ENCODE measurements around the gene CHD2.

CHD2 gene

GRCh38 chr15:93025625-93025982 is 125.5 kb downstream of the CHD2 start:
- ATAC-seq = no peak
- TF ChIP-seq OSR1 (CRISPR knock-in tag; IDR thresholded peaks at IDR 0.05) (no peak), TCF4 (CRISPR knock-in tag; IDR thresholded peaks at IDR 0.05; ENCODE audit: borderline replicate concordance) (no peak), ZFP3 (CRISPR knock-in tag; IDR thresholded peaks at IDR 0.05) (no peak), ZNF8 (CRISPR knock-in tag; IDR thresholded peaks at IDR 0.05) (no peak), ZFP30 (CRISPR knock-in tag; IDR thresholded peaks at IDR 0.05) (no peak), BACH2 (CRISPR knock-in tag; IDR thresholded peaks at IDR 0.05; ENCODE audit: borderline replicate concordance) (no peak), PPARA (CRISPR knock-in tag; IDR thresholded peaks at IDR 0.05; ENCODE audit: borderline replicate concordance) (no peak), PATZ1 (CRISPR knock-in tag; IDR thresholded peaks at IDR 0.05; ENCODE audit: borderline replicate concordance) (no peak), GLIS3 (CRISPR knock-in tag; IDR thresholded peaks at IDR 0.05) (no peak), TOX (CRISPR knock-in tag; IDR thresholded peaks at IDR 0.05; ENCODE audit: borderline replicate concordance) (no peak), ZNF70 (CRISPR knock-in tag; IDR thresholded peaks at IDR 0.05) (no peak), RARB (CRISPR knock-in tag; IDR thresholded peaks at IDR 0.05) (no peak), ESRRG (CRISPR knock-in tag; IDR thresholded peaks at IDR 0.05) (no peak), CSDC2 (CRISPR knock-in tag; IDR thresholded peaks at IDR 0.05) (no peak), POU6F1 (CRISPR knock-in tag; IDR thresholded peaks at IDR 0.05; ENCODE audit: borderline replicate concordance, low read depth) (no peak)

GRCh38 chr15:93026380-93026817 is 126.3 kb downstream of the CHD2 start:
- ATAC-seq = no peak
- no peak for TF ChIP-seq ZNF8 (CRISPR knock-in tag; IDR thresholded peaks at IDR 0.05)
- TF ChIP-seq BACH2 (CRISPR knock-in tag; IDR thresholded peaks at IDR 0.05; ENCODE audit: borderline replicate concordance) = no peak
- TF ChIP-seq PATZ1 (CRISPR knock-in tag; IDR thresholded peaks at IDR 0.05; ENCODE audit: borderline replicate concordance) = no peak
- TF ChIP-seq ISL1 (CRISPR knock-in tag; IDR thresholded peaks at IDR 0.05) = no peak
- TF ChIP-seq PPARA (CRISPR knock-in tag; IDR thresholded peaks at IDR 0.05; ENCODE audit: borderline replicate concordance) = no peak
- no peak for TF ChIP-seq ARNTL (CRISPR knock-in tag; IDR thresholded peaks at IDR 0.05; ENCODE audit: borderline replicate concordance, low read depth)
- TF ChIP-seq OSR1 (CRISPR knock-in tag; IDR thresholded peaks at IDR 0.05) = no peak
- no peak for TF ChIP-seq TOX (CRISPR knock-in tag; IDR thresholded peaks at IDR 0.05; ENCODE audit: borderline replicate concordance)

GRCh38 chr15:93027413-93027812 is 127.3 kb downstream of the CHD2 start:
- ATAC-seq = no peak
- TF ChIP-seq PATZ1 (CRISPR knock-in tag; IDR thresholded peaks at IDR 0.05; ENCODE audit: borderline replicate concordance) (no peak), ESRRG (CRISPR knock-in tag; IDR thresholded peaks at IDR 0.05) (no peak), RARB (CRISPR knock-in tag; IDR thresholded peaks at IDR 0.05) (no peak), TSHZ2 (CRISPR knock-in tag; IDR thresholded peaks at IDR 0.05) (no peak), BACH2 (CRISPR knock-in tag; IDR thresholded peaks at IDR 0.05; ENCODE audit: borderline replicate concordance) (no peak), ARNTL (CRISPR knock-in tag; IDR thresholded peaks at IDR 0.05; ENCODE audit: borderline replicate concordance, low read depth) (no peak), TOX (CRISPR knock-in tag; IDR thresholded peaks at IDR 0.05; ENCODE audit: borderline replicate concordance) (no peak), GLIS3 (CRISPR knock-in tag; IDR thresholded peaks at IDR 0.05) (no peak), TCF4 (CRISPR knock-in tag; IDR thresholded peaks at IDR 0.05; ENCODE audit: borderline replicate concordance) (no peak), CSDC2 (CRISPR knock-in tag; IDR thresholded peaks at IDR 0.05) (no peak)
